NCI-H2081 treated with DMSO at 0.1 percent for 48 hours (cell line): ENCODE results near the gene AFP.

Experiments used
- DNase-seq: peaks from one replicate; lab custom pipeline; 2025; lab: John Stamatoyannopoulos, UW

The AFP gene

DNA sequence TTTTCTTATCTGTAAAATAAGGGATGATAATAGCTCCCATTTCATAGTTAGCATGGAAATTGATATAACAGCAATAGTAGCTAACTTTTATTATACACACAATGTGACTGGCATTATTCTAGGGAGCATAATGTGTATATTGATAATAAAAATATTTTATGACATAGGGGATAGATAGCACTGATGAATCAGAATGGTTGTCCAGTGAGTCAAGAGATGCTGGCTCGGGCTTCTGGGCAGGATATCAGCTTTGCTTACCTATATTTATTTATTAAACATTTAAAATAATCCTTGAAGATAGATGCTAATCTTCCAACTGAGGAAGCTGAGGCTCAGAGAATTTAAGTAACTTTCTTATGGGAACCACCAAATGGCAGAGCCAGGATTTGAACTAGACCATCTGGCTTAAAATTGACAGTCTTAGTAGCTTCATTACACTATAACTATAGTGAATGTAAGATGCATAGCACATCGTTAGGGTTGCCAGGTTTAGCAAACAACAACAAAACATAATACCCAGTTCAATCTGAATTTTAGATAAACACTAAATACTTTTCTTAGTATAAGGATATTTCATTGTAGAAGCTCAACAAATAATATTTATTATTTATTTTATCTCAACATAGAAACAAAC, 2.7 kb downstream of the AFP start:
- DNase-seq = no peak

DNA sequence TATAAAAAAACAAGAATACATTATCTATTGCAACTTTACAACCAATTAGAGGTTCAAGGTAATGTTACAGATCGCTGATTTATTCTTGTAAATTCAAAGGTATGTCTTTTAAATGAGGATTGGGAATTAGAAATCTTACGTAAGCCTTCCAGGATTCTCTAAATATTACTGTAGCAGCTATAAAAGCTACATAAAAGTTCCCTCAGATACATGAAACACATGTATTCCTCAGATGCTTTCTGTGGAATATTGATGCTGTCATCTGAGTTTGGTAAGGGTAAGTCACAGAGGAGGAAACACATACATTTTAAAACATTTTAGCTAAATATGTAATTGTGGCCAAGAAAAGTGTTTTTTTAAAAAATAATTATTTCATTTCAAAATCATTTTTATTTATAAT, 3.4 kb downstream of the AFP start:
- DNase-seq = no peak

DNA sequence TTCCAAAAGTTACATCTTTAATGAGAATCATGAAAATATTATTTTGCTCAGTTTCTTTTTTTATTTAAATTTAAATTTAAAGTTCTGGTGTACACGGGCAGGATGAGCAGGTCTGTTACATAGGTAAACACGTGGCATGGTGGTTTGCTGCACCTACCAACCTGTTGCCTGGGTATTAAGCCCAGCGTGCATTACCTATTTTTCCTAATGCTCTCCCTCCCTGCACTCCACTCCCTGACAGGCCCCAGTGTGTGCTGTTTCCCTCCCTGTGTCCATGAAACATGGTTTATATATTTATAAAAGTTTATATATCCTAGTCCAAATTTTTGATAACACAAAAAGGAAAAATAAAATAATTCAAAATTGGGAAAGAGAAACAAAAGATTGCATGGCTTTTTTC, 4.0 kb downstream of the AFP start:
- DNase-seq = no peak

DNA sequence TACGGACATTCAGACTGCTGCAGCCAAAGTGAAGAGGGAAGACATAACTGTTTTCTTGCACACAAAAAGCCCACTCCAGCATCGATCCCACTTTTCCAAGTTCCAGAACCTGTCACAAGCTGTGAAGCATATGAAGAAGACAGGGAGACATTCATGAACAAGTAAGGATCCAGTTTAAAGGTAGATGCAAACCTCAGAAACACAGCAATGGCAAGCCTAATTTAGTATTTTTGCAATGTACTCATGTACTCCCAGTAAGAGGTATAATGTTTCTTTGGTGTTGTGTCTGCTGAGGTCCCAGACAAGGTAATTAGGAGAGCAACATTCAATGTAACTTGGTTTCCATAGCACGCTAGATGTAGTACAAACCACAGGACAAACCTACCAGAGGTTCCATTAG, 4.6 kb downstream of the AFP start:
- DNase-seq = no peak

DNA sequence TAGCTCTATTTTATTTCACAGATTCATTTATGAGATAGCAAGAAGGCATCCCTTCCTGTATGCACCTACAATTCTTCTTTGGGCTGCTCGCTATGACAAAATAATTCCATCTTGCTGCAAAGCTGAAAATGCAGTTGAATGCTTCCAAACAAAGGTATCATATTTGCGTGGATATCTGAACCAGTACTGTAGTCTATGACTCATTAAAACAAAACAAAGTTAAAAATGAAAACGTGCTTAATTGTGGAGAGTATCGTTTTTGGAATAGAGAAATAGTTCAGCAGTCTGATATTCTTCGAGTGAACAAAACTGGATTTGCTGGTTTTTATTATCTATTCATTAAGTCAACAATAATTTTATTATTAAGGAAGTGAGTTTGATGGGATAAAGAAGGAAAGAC, 6.3 kb downstream of the AFP start:
- no peak for DNase-seq

DNA sequence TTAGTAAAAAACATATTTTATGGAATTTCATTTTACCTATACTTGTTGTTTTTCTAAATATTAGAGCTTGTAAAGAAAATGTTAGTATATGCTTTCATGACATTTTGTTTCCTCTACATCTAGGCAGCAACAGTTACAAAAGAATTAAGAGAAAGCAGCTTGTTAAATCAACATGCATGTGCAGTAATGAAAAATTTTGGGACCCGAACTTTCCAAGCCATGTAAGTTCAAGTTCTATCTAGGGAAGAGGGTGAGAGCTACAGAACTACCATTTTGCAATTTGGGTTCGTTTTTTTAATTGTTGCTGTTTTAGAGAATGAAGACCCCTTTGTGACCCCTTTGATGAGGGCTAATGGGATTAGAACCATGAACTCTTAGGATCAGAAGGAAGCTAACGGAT, 7.2 kb downstream of the AFP start:
- no peak for DNase-seq

DNA sequence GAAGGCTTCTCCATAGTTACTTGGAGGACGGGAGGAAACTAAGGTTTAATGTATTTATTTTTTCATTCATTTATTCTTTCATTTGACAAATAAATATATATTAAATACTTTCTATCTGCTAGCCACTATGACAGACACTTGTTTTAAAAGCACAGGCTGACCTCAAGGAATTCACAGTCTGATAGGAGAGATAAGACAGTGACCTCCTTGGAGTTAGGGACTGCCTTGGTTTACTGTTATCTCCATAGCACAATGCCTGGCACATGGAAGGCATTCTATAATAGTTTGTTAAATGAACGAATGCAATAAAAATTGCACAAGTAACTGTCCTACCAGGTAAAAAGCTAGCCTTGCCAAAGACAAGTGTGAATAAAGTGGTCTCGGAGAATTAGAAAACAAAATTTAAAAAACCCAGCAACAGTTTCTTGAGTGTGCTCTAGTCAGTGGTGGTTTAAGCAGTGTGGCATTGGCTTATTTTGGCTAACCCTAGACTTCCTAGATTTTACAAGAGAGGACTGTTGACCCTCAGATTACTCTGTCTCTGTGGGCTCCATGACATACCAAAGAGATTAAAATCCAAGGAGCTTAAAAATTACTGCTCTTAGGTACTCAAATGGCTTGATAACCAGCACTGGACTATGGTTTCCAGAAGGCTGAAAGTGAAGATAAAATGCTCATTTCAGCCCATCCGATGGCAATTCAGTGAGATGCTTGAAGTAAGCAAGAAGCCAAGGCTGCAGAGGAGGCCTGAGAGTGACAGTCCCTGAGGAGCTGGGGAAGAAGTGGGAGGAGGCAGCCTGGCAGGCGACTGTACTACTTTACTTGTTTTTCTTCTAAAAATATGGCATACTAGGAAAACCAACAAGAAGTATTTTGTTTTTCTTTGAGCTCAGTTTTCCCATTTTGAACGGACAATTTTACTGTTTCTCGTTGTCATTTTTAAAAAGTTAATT, 9.6 kb downstream of the AFP start:
- no peak for DNase-seq

DNA sequence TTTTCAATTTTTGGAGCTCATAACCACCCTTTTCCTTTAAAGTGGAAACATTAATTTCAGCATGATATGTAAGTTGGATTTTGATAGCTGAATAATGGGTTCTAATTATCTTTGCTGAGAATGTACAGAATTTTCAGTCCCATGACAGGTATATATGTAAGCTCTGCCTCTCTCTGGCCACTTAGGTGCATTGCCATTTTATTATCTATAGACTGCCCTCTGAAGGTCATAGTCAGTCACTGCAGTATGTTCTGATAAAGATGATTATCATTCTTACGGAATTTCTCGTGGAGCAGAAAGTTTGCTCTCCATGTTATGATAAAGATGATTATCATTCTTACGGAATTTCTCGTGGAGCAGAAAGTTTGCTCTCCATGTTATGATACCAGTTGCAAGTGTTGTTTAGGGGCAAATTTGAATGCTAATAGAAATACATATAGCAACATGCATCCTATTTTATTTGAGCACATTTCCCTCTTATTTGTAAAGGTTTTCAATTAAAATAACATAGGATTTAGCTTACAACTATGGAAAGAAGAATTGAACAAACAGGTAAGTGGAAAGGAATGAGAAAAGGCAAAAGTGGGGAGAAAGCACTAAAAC, 10.4 kb downstream of the AFP start:
- DNase-seq = no peak

DNA sequence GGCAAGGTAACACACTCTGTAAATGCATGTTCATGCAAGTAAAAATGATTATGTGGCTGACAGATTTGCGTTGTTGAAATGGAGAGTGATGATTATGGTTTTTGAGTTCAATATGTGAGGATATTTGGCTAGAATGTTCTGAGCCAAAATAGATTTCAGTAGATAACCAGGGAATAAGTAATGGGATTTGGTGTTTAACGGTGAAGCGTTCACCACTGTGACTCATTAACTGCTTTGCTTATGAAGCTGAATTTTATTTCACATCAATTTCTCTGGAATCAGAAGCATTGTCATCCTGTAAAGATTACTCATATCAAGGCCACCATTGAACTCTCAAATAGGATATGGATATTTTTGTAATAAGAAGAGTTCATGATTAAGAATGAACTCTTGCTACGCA, 11.7 kb downstream of the AFP start:
- no peak for DNase-seq

DNA sequence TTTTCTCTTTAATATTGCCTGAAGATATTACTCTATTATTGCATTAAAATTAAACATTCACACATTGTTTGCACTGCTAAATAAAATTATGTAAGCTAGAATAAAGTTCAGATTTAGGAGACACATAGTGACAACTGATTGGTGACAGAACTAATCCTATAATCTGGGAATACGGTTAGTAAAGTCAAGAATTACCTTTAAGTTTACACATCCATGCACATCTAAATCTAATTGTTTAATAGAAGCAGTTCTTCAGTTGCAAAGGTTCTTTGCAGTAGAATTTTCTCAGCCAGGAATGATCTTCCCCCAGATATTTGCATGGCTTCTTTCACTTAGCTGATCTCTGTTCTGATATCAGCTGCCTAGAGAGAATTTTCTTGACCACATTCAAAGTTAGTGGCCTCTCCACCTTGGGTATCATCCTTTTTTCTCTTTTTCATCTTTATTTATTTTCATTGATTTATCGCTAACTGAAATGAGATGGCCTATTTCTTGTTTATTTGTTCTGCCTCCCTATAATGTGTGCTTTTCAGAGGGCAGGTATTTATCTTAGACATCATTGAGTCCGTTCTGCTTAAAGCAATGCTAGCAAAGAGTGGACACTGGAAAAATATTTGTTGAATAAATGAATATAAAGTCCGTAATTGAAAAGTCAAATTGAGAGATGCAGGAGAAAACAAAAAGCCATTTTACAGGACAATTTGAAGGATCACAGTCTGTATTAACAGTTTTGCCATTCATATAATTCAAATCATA, 12.6 kb downstream of the AFP start:
- no peak for DNase-seq

DNA sequence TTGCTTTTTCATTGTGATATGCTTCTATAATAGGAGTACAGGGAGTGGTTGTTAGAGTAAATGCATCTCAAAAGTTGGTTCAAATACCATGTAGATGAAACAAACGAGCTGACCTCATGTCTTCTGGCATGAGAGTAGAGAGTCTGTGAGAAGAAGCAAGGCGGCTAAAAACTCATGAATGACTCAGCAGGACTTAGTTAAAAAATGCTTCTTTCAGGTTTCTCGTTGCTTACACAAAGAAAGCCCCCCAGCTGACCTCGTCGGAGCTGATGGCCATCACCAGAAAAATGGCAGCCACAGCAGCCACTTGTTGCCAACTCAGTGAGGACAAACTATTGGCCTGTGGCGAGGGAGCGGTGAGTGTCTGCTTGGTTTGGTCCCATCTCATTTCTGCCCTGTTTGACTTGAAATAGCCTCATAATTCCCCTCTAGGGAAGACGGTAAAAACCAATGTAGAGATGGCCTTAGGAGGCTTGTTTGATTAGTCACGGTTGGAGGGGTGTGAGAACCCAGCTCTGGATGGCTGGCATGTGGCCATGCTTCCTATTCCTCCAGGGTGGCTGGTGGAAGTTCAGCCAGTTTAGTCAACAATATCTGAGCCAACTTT, 14.5 kb downstream of the AFP start:
- peak; percentile 56 for DNase-seq

DNA sequence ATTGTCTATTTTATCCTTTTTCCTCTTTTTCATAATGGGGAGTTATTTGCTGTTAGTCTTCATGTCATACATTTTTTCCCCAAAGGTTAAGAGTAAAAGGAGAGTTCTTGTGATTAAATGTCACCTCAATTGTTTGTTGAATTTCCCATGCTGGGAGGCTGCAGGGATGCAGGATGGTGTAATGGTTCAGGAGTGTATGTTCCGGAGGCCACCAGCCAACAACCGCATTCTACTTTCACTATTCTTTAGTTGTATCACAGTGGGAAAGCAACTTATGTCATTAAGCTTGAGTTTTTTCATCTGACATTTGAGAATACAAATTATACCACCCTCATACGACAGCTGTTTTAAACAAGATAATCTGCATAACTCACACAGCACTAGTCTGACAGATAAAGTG, 15.4 kb downstream of the AFP start:
- DNase-seq = peak; percentile 77

DNA sequence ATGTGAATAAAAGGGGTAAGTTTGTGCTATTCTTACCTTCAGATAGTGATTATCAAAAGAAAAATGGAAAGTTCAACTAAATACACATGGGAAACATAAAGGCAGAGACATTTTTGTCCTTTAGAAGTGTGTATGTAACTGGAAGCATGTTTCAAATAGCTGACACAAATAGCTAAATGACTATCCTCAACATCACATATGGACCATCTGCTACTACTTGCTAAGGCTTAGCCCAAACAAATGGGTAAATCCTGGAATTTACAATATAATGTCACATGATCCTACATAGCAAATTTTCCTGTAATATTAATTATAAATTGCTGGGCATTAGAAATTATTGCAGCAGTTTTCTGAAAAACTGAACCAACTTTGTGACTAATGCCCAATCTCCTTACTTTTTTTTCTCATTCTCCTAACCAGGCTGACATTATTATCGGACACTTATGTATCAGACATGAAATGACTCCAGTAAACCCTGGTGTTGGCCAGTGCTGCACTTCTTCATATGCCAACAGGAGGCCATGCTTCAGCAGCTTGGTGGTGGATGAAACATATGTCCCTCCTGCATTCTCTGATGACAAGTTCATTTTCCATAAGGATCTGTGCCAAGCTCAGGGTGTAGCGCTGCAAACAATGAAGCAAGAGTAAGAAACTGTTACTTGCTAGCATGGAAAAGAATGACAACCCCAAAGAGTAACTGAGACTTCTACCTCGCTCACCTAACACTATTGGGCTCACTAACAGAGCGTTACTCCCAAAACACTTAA, 16.1 kb downstream of the AFP start:
- DNase-seq = no peak

DNA sequence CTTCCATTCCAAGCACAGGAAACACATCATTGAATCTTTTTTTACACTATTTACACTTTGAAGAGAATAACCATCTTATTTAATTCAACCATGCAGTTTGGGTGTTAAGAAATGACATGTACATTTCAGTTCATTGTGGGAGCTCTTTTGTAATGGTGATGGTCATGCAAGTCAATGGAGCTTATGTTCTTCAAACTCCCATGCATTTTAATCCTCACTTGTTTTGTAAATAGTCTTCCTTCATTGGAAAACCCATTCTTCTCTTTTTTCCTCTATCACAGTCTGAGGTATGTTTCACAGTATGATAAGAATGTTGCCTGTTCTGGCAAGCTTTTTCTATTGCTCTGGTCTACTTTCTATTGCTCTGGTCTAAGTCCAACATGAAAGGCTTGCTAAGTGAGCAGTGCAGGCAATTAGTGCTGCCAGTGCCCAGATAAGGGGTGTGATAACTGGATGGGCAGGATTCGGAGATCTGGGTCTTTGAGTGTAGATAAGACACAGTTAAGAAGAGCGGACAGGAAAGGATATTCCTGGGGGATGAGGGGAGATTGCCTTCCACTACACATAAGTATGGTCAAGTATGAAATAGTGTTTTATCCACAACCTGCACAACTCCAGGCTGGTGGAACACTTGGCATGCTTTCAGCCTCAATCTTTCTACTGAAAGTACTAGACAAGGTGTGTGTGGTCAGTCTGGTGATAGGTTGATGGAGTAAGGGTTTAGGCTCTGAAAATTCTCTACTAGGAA, 17.1 kb downstream of the AFP start:
- no peak for DNase-seq

DNA sequence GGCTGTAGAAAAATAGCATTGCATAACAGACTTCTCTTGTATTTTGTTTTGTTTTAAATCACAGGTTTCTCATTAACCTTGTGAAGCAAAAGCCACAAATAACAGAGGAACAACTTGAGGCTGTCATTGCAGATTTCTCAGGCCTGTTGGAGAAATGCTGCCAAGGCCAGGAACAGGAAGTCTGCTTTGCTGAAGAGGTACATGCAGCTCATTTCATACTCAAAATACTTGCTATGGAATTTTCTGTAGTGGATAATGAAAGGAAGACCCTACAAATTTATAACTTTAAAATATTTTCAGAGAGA, 17.6 kb downstream of the AFP start:
- DNase-seq = no peak

DNA sequence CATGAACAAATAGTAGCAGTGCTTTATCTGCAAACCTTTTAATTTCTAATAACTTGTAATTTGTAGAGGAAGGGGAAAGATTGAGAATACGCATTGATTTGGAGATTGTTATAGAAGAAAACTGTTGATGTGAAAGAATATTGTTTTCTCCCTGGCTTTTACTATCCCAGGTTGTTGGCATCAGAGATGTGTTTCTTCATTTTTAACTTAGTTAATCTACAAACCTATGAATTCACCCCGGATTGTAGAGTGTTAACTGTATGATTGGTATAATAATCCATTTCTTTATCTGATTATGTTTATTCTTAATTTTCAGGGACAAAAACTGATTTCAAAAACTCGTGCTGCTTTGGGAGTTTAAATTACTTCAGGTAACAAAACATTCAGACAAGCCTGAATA, 18.9 kb downstream of the AFP start:
- no peak for DNase-seq

DNA sequence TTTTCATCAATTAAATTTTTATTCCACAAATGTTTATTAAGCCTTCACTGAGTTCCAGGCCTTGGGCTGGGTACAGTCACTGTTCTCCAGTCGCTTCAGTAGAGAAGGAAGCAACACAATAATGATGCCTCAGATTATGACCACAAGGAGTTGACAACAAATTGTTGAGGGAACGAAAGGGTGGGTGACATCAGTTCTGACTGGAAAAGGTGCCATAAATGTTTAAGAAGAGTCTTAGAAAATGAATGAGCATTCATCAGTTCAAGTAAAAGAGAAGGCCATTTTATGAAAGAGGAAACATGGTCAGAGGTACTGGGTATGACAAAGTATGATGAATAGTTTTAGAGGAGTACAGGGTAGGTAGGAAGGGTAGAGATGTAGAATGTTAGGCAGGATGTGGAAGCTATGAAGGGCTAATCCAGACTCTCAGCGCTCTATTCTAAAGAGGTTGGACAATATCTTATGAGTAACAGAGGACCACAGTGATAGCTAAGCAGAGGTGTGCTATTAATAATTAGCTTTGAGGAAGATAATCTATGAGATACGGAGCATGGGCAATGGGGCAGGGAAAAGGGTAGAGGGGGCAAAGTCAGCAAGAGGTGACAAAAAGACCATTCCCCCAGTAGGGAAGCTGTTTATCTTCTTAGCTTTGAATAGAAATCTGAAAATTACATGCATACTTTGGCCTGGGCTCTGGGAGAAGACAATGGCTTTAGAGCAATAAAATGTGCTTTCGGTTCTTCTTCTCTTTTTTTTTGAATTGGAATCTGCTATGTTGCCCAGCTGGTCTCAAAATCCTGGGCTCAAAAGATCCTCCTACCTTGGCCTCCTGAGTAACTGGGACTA, 20.4 kb downstream of the AFP start:
- DNase-seq = no peak

DNA sequence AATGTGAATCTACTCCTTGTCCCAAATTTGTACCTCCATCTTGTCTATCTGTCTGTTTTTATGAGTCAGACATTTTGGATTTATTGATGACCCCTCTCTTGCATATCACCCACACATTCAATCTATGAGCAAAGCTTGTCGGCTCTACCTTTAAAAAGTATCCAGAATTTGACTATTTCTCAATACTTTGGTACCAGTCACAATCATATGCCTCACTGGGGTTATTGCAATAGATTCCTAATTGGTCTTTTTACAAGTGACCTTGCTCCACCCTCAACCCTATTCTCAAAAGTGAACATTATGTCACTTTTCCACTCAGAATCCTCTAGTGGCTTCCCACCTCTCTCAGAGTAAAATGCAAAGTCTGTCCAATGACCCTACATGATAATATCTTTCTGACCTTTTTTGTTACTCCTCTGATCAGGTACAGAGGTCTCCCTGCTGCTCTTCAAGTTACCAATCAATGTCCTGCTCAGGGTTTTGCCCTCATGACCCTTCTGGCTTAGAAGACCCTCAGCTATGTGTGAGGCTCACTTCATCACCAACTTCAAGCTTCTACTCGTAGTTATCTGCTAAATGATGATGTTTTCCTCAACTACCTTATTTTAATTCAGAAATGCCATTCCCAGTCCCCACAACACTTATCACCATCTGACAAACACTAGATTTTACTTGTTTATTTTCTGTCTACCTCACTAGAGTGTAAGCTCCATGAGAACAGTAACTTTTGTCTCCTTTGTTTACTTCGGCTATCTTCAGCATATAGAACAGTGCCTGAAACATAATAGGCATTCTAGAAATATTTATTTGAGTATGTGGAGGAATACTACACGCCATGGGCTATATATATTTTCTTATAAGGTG, 22.4 kb downstream of the AFP start:
- DNase-seq = no peak

DNA sequence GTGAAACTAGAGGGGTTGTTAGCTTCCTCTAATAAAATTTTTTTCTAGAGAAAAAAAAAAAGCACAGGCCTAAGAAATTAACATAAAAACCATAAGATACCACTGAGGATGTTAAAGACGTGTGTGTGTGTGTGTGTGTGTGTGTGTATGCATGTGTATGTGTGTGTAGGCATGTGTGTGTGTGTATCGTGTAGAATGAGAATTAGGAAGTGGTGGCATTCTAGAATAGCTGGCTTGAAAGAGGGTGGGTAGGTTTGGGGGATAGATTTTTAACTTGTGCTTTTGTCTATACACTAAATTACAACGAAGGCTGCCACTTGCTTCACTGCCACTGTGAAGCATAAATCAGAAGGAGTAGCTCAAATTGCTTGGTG, 23.0 kb downstream of the AFP start:
- no peak for DNase-seq
